Activated CD4-positive, alpha-beta T cell treated with anti-CD3 and anti-CD28 coated beads, Interleukin-2, amount 50 U/mL, for 48 hours (primary cell): Measurements from ENCODE around the gene GOSR2.

Experiments
- DNase-seq, 2 experiments: peaks; one replicate each; pipeline ENCODE4 v3.0.0-alpha.2; 2020

Gene GOSR2

GRCh38 chr17:46922804-46923635, at the start of gene GOSR2:
Gene GOSR2, plus strand, starts transcription at chr17:46923160. Its CDS starts 33 bp downstream, at chr17:46923193.
- DNase-seq = peak; percentile 92 to 93

GRCh38 chr17:46873941-46874645, 48.9 kb upstream of the GOSR2 start:
- DNase-seq = no peak

- no peak for DNase-seq
These were observed 48.1 kb upstream of the GOSR2 start for GRCh38 chr17:46874906-46875305.

GRCh38 chr17:46875849-46876352, 47.1 kb upstream of the GOSR2 start:
- no peak for DNase-seq

GRCh38 chr17:46876353-46876887, 46.5 kb upstream of the GOSR2 start:
- peak in 1 of 2 experiments; percentile 5 for DNase-seq

GRCh38 chr17:46876926-46877325, 46.0 kb upstream of the GOSR2 start:
- DNase-seq = no peak

- no peak for DNase-seq
These were observed 45.5 kb upstream of the GOSR2 start for GRCh38 chr17:46877466-46877865.

- DNase-seq = no peak
These were observed 44.9 kb upstream of the GOSR2 start for GRCh38 chr17:46878055-46878454.

GRCh38 chr17:46879101-46879500, 43.9 kb upstream of the GOSR2 start:
- DNase-seq = no peak

GRCh38 chr17:46881015-46881414, 41.9 kb upstream of the GOSR2 start:
- DNase-seq = no peak

GRCh38 chr17:46882666-46883065, 40.3 kb upstream of the GOSR2 start:
- no peak for DNase-seq

GRCh38 chr17:46883871-46884520, 39.0 kb upstream of the GOSR2 start:
- no peak for DNase-seq

- no peak for DNase-seq
These were observed 38.4 kb upstream of the GOSR2 start for GRCh38 chr17:46884552-46884951.

GRCh38 chr17:46885415-46886309, 37.3 kb upstream of the GOSR2 start:
- no peak for DNase-seq

- DNase-seq = no peak
These were observed 36.7 kb upstream of the GOSR2 start for GRCh38 chr17:46886310-46886663.

- DNase-seq = no peak
These were observed 35.2 kb upstream of the GOSR2 start for GRCh38 chr17:46887717-46888116.

- DNase-seq = no peak
These were observed 34.2 kb upstream of the GOSR2 start for GRCh38 chr17:46888727-46889126.

GRCh38 chr17:46889519-46889918, 33.4 kb upstream of the GOSR2 start:
- no peak for DNase-seq

GRCh38 chr17:46889992-46890564, 32.9 kb upstream of the GOSR2 start:
- no peak for DNase-seq

- DNase-seq = no peak
These were observed 32.3 kb upstream of the GOSR2 start for GRCh38 chr17:46890638-46891037.

GRCh38 chr17:46892192-46892703, 30.7 kb upstream of the GOSR2 start:
- no peak for DNase-seq

- DNase-seq = no peak
These were observed 28.9 kb upstream of the GOSR2 start for GRCh38 chr17:46894024-46894423.
